WTC11 (cell line): ENCODE data around the gene SARDH. TPM values are rescaled to one million over a fixed set of nuclear protein-coding genes. Genes with fewer than 3 reads are reported as not detected.
A peak's percentile ranks its signal among the peaks of the same experiment; 100 is the strongest.

Experiments used
- ATAC-seq: fragments of 200-7000 bp; cut with Tn5 transposase; 2 replicates; pipeline ENCODE4 v1.10.0; 2021; ENCODE audit warnings: mild to moderate bottlenecking, moderate library complexity
- CTCF ChIA-PET: fragments of 300-600 bp; sonication (Branson Sonifier 250); formaldehyde crosslinking; loops from one replicate; lab custom pipeline; 2021; ENCODE audit warnings: antibody characterized with exemption; lab: Charles Lee
- POLR2A ChIA-PET: fragments of 350-600 bp; sonication (Branson Sonifier 250); formaldehyde crosslinking; loops from one replicate; lab custom pipeline; 2021; ENCODE audit warnings: antibody characterized with exemption; lab: Charles Lee
- DNase-seq: peaks from one replicate; pipeline ENCODE4 v3.0.0; 2021; ENCODE audit warnings: low spot score
- H3K27ac Mint-ChIP-seq: 2 replicates; pipeline ENCODE4 v1.8.0; 2021; ENCODE audit warnings: mixed read lengths
- H3K27me3 Mint-ChIP-seq: 2 replicates; pipeline ENCODE4 v1.8.0; 2021; ENCODE audit warnings: low read depth, mild to moderate bottlenecking, moderate library complexity, mixed read lengths
- H3K36me3 Mint-ChIP-seq: 2 replicates; pipeline ENCODE4 v1.8.0; 2021; ENCODE audit warnings: mixed read lengths
- H3K4me1 Mint-ChIP-seq: 2 replicates; pipeline ENCODE4 v1.8.0; 2022; ENCODE audit warnings: mixed read lengths
- H3K4me3 Mint-ChIP-seq: 2 replicates; pipeline ENCODE4 v1.8.0; 2021; ENCODE audit warnings: mild to moderate bottlenecking, moderate library complexity, mixed read lengths
- H3K9me3 Mint-ChIP-seq: 2 replicates; pipeline ENCODE4 v1.8.0; 2021; ENCODE audit warnings: mixed read lengths
- ARID4B ChIP-seq: sonication (generic); formaldehyde crosslinking; IDR thresholded peaks from 2 replicates; pipeline ENCODE4 v1.8.0; 2023; ENCODE audit warnings: missing genetic modification reagents, mild to moderate bottlenecking, borderline replicate concordance
- ATF2 ChIP-seq: sonication (generic); formaldehyde crosslinking; IDR thresholded peaks from 2 replicates; pipeline ENCODE4 v1.8.1; 2022; ENCODE audit warnings: low read depth, missing genetic modification reagents, borderline replicate concordance
- E2F1 ChIP-seq: sonication (generic); formaldehyde crosslinking; IDR thresholded peaks from 2 replicates; pipeline ENCODE4 v1.8.0; 2022; ENCODE audit warnings: mild to moderate bottlenecking, missing genetic modification reagents
- ERG ChIP-seq: fragments of 250-450 bp; sonication (Bioruptor Pico); IDR thresholded peaks from 2 replicates; pipeline ENCODE4 v1.8.0; 2021; ENCODE audit warnings: mild to moderate bottlenecking
- FOXP1 ChIP-seq: sonication (generic); formaldehyde crosslinking; IDR thresholded peaks from 2 replicates; pipeline ENCODE4 v1.8.0; 2022; ENCODE audit warnings: missing genetic modification reagents, mild to moderate bottlenecking, moderate library complexity, borderline replicate concordance
- PRRX2 ChIP-seq: fragments of 250-450 bp; sonication (Bioruptor Pico); IDR thresholded peaks from 2 replicates; pipeline ENCODE4 v1.8.0; 2021; ENCODE audit warnings: mild to moderate bottlenecking
- RELA ChIP-seq: sonication (generic); formaldehyde crosslinking; IDR thresholded peaks from 2 replicates; pipeline ENCODE4 v1.8.1; 2022; ENCODE audit warnings: missing genetic modification reagents, mild to moderate bottlenecking, borderline replicate concordance
- RORB ChIP-seq: fragments of 250-450 bp; sonication (Bioruptor Pico); IDR thresholded peaks from 2 replicates; pipeline ENCODE4 v1.9.0; 2021; ENCODE audit warnings: mild to moderate bottlenecking
- TCF7 ChIP-seq: sonication (generic); formaldehyde crosslinking; IDR thresholded peaks from 2 replicates; pipeline ENCODE4 v1.8.0; 2022; ENCODE audit warnings: mild to moderate bottlenecking, low read depth, missing genetic modification reagents, moderate library complexity
- TP53 ChIP-seq: sonication (generic); formaldehyde crosslinking; IDR thresholded peaks from 2 replicates; pipeline ENCODE4 v1.8.1; 2023; ENCODE audit warnings: mild to moderate bottlenecking, missing genetic modification reagents
- ZBTB21 ChIP-seq: sonication (generic); formaldehyde crosslinking; IDR thresholded peaks from 2 replicates; pipeline ENCODE4 v1.8.1; 2023; ENCODE audit warnings: mild to moderate bottlenecking, missing genetic modification reagents, borderline replicate concordance
- ZNF232 ChIP-seq: sonication (generic); formaldehyde crosslinking; IDR thresholded peaks from 2 replicates; pipeline ENCODE4 v1.8.0; 2022; ENCODE audit warnings: mild to moderate bottlenecking, missing genetic modification reagents
- ZNF263 ChIP-seq: sonication (generic); formaldehyde crosslinking; IDR thresholded peaks from 2 replicates; pipeline ENCODE4 v1.8.1; 2022; ENCODE audit warnings: low read depth, mild to moderate bottlenecking, moderate library complexity, missing genetic modification reagents
- ZNF281 ChIP-seq: sonication (generic); formaldehyde crosslinking; IDR thresholded peaks from 2 replicates; pipeline ENCODE4 v1.8.0; 2023; ENCODE audit warnings: mild to moderate bottlenecking, missing genetic modification reagents
- ZNF512 ChIP-seq: sonication (generic); formaldehyde crosslinking; IDR thresholded peaks from 2 replicates; pipeline ENCODE4 v1.8.1; 2022; ENCODE audit warnings: missing genetic modification reagents, borderline replicate concordance
- ZSCAN18 ChIP-seq: fragments of 250-450 bp; sonication (Bioruptor Pico); IDR thresholded peaks from 2 replicates; pipeline ENCODE4 v2.1.2; 2022; ENCODE audit warnings: mild to moderate bottlenecking, moderate library complexity
- total RNA-seq: library from RNA; stranded (reverse); gene quantifications from 3 replicates; pipeline ENCODE4 v1.2.3, GENCODE V29; 2021

The SARDH gene
- total RNA-seq, 1 experiment from 2014 or later = 8.5 TPM

- no peak for TF ChIP-seq ZNF263 (CRISPR knock-in tag)
- TF ChIP-seq ZNF232 (CRISPR knock-in tag) = no peak
- TF ChIP-seq ZBTB21 (CRISPR knock-in tag) = no peak
- TF ChIP-seq TCF7 (CRISPR knock-in tag) = no peak
Observed at GRCh38 chr9:133638076-133638475, 100.1 kb downstream of the SARDH start (continued).

- peak; percentile 52 for ATAC-seq
- H3K36me3 Mint-ChIP-seq = no peaks in the 10 kb centered on the region
- H3K27ac Mint-ChIP-seq = no peak overlapping the region; the same call in 1 of the 2 replicates
- no peak overlapping the region for H3K4me3 Mint-ChIP-seq
- H3K9me3 Mint-ChIP-seq = no peaks in the 10 kb centered on the region
- DNase-seq = no peak
- POLR2A ChIA-PET = no interaction called here
- CTCF ChIA-PET = interaction anchor here (0.8 to 1.6 kb wide), 5 partner anchors 27 to 109 kb away, joined by 3 to 7 read pairs (median 5); no protein-coding TSS in a partner anchor
- peaks cover 37% of the 10 kb centered on the region for H3K4me1 Mint-ChIP-seq
- no peaks in the 10 kb centered on the region for H3K27me3 Mint-ChIP-seq
- no peak for TF ChIP-seq TP53 (CRISPR knock-in tag)
- TF ChIP-seq ZSCAN18 = no peak
- no peak for TF ChIP-seq E2F1 (CRISPR knock-in tag)
- no peak for TF ChIP-seq RELA (CRISPR knock-in tag)
- 0 out of 2 replicates have a peak, but pooled peaks have one; percentile 18 for TF ChIP-seq FOXP1
- no peak for TF ChIP-seq TCF7 (CRISPR knock-in tag)
Observed at GRCh38 chr9:133637451-133638055, 100.6 kb downstream of the SARDH start.

GRCh38 chr9:133636902-133637301 lies 101.2 kb downstream of the SARDH start:
- Mint-ChIP-seq H3K4me3 (no peak overlapping the region), H3K27ac (no peak overlapping the region), H3K27me3 (no peaks in the 10 kb centered on the region), H3K36me3 (no peaks in the 10 kb centered on the region), H3K9me3 (no peaks in the 10 kb centered on the region), H3K4me1 (peaks cover 37% of the 10 kb centered on the region)
- CTCF ChIA-PET = interaction anchor here (0.8 to 1.6 kb wide), 4 partner anchors 47 to 108 kb away, joined by 3 to 7 read pairs (median 6); no protein-coding TSS in a partner anchor
- ATAC-seq (no peak), DNase-seq (no peak)
- POLR2A ChIA-PET = no interaction called here
- no peak for TF ChIP-seq PRRX2 (CRISPR knock-in tag)
- no peak for TF ChIP-seq ATF2 (CRISPR knock-in tag)
- TF ChIP-seq ZNF281 = no peak
- no peak for TF ChIP-seq RORB (CRISPR knock-in tag)
- TF ChIP-seq ERG = no peak
- TF ChIP-seq ZNF512 (CRISPR knock-in tag) = no peak
- TF ChIP-seq ARID4B = no peak
